ENCODE results near the gene ZNF714.
"Not testable (repeated sequence)": the region's sequence is repeated elsewhere in the genome, so short reads cannot be mapped to it uniquely, and the experiment has no call there.

- TF ChIP-seq ESRRA (IDR thresholded peaks at IDR 0.05; ENCODE audit: low read length); ZBTB11 (CRISPR knock-in tag; IDR thresholded peaks at IDR 0.05): not testable (repeated sequence)
Measured at GRCh38 chr19:21141006-21141405, 59.0 kb downstream of the ZNF714 start.
